Activated naive CD4-positive, alpha-beta T cell treated with anti-CD3 and anti-CD28 coated beads for 36 hours (primary cell): Measurements from ENCODE around the gene FRY. TPM values are rescaled to one million over a fixed set of nuclear protein-coding genes. Genes with fewer than 3 reads are reported as not detected.

ENCODE experiments used
- CTCF ChIA-PET: fragments of 350-600 bp; sonication (Branson Sonifier 250); formaldehyde crosslinking; loops from one replicate; lab custom pipeline; 2021; ENCODE audit warnings: antibody characterized with exemption; lab: Charles Lee
- DNase-seq: peaks from one replicate; pipeline ENCODE4 v3.0.0-alpha.2; 2020
- H3K27ac Mint-ChIP-seq: one replicate; pipeline ENCODE4 v1.8.0; 2021; ENCODE audit warnings: mild to moderate bottlenecking, mixed read lengths
- H3K27me3 Mint-ChIP-seq: one replicate; pipeline ENCODE4 v1.8.0; 2021; ENCODE audit warnings: low read depth, mixed read lengths
- H3K36me3 Mint-ChIP-seq: one replicate; pipeline ENCODE4 v1.8.0; 2021; ENCODE audit warnings: low read depth, mixed read lengths
- H3K4me1 Mint-ChIP-seq: one replicate; pipeline ENCODE4 v1.8.0; 2021; ENCODE audit warnings: low read depth, mixed read lengths
- H3K4me3 Mint-ChIP-seq: one replicate; pipeline ENCODE4 v1.8.0; 2021; ENCODE audit warnings: mild to moderate bottlenecking, moderate library complexity, mixed read lengths
- H3K9me3 Mint-ChIP-seq: one replicate; pipeline ENCODE4 v1.8.0; 2021; ENCODE audit warnings: mixed read lengths
- intact Hi-C: fragments of 100-400 bp; cut with micrococcal nuclease; formaldehyde crosslinking; loops from one replicate; pipeline ENCODE4 v1.15.1; 2023
- total RNA-seq, 2 experiments: library from RNA; stranded (reverse); gene quantifications; one replicate each; pipeline ENCODE4 v1.2.3, GENCODE V29; 2021

FRY gene
- total RNA-seq, 2 experiments from 2014 or later: 7.3 to 7.8 TPM

GRCh38 chr13:32311188-32311897 is 279.8 kb downstream of the FRY start:
- Mint-ChIP-seq H3K9me3 (no peaks in the 10 kb centered on the region), H3K36me3 (peaks cover 5% of the 10 kb centered on the region), H3K4me3 (no peak overlapping the region), H3K27ac (no peak overlapping the region), H3K4me1 (peaks cover 14% of the 10 kb centered on the region), H3K27me3 (no peaks in the 10 kb centered on the region)
- intact Hi-C loops: loop anchor here (2.0 to 10.0 kb wide), 2 partner anchors 147 to 603 kb away; no protein-coding TSS in a partner anchor
- CTCF ChIA-PET: interaction anchor here (1.1 to 2.0 kb wide), 5 partner anchors 10 to 401 kb away, joined by 3 to 8 read pairs (median 5); no protein-coding TSS in a partner anchor
- no peak for DNase-seq

- peak overlapping the region; percentile 98 for H3K27ac Mint-ChIP-seq
- DNase-seq: peak; percentile 71
- no peaks in the 10 kb centered on the region for H3K27me3 Mint-ChIP-seq
- CTCF ChIA-PET: interaction anchor here (0.7 to 1.7 kb wide), 8 partner anchors 15 to 267 kb away, joined by 3 to 8 read pairs (median 4); partner anchors contain the start of gene N4BP2L2
- H3K9me3 Mint-ChIP-seq: no peaks in the 10 kb centered on the region
- intact Hi-C loops: loop anchor here (1.0 to 10.0 kb wide), 9 partner anchors 14 to 1228 kb away; partner anchors contain the start of genes FRY, N4BP2L1, N4BP2L2 and PDS5B
- peaks cover 20% of the 10 kb centered on the region for H3K36me3 Mint-ChIP-seq
- peak overlapping the region; percentile 92 for H3K4me3 Mint-ChIP-seq
- peaks cover 15% of the 10 kb centered on the region for H3K4me1 Mint-ChIP-seq
Observed at GRCh38 chr13:32314271-32315237, 283.0 kb downstream of the FRY start.

GRCh38 chr13:32315238-32316027 is 283.9 kb downstream of the FRY start, which contains the start of the genes BRCA2 and ZAR1L:
BRCA2 (plus strand) TSS chr13:32315508; CDS start chr13:32316461, 953 bp downstream.
ZAR1L (minus strand) TSS chr13:32315363; CDS start chr13:32311925, 3,438 bp downstream.
- Mint-ChIP-seq H3K27me3 (no peaks in the 10 kb centered on the region), H3K9me3 (no peaks in the 10 kb centered on the region), H3K4me1 (peaks cover 12% of the 10 kb centered on the region), H3K36me3 (peaks cover 24% of the 10 kb centered on the region), H3K27ac (peak within 1 kb of the TSS; percentile 98), H3K4me3 (peak within 1 kb of the TSS; percentile 92)
- CTCF ChIA-PET: interaction anchor here (0.7 to 1.7 kb wide), 10 partner anchors 8 to 406 kb away, joined by 3 to 8 read pairs (median 3); partner anchors contain the start of gene N4BP2L2
- intact Hi-C loops: loop anchor here (1.0 to 10.0 kb wide), 9 partner anchors 15 to 1227 kb away; partner anchors contain the start of genes FRY, N4BP2L1, N4BP2L2 and PDS5B
- DNase-seq: peak; percentile 91

GRCh38 chr13:32316028-32316339 is 284.4 kb downstream of the FRY start:
- H3K4me3 Mint-ChIP-seq: peak overlapping the region; percentile 92
- peaks cover 26% of the 10 kb centered on the region for H3K36me3 Mint-ChIP-seq
- CTCF ChIA-PET: interaction anchor here (0.8 to 1.7 kb wide), 5 partner anchors 9 to 406 kb away, joined by 3 to 7 read pairs (median 4); partner anchors contain the start of gene N4BP2L2
- no peaks in the 10 kb centered on the region for H3K9me3 Mint-ChIP-seq
- H3K27ac Mint-ChIP-seq: peak overlapping the region; percentile 98
- H3K27me3 Mint-ChIP-seq: no peaks in the 10 kb centered on the region
- DNase-seq: no peak
- peaks cover 12% of the 10 kb centered on the region for H3K4me1 Mint-ChIP-seq
- intact Hi-C loops: loop anchor here (5.0 to 10.0 kb wide), 2 partner anchors 336 to 599 kb away; no protein-coding TSS in a partner anchor

DNA sequence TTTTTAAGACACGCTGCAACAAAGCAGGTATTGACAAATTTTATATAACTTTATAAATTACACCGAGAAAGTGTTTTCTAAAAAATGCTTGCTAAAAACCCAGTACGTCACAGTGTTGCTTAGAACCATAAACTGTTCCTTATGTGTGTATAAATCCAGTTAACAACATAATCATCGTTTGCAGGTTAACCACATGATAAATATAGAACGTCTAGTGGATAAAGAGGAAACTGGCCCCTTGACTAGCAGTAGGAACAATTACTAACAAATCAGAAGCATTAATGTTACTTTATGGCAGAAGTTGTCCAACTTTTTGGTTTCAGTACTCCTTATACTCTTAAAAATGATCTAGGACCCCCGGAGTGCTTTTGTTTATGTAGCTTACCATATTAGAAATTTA is 284.9 kb downstream of the FRY start:
- H3K27me3 Mint-ChIP-seq: no peaks in the 10 kb centered on the region

GRCh38 chr13:32317716-32318465 is 286.3 kb downstream of the FRY start:
- H3K36me3 Mint-ChIP-seq: peaks cover 39% of the 10 kb centered on the region
- CTCF ChIA-PET: interaction anchor here (0.7 to 1.3 kb wide), 4 partner anchors 15 to 71 kb away, joined by 3 read pairs; no protein-coding TSS in a partner anchor

More for the DNA sequence above, 284.9 kb downstream of the FRY start:
- Mint-ChIP-seq H3K27ac (no peak overlapping the region), H3K36me3 (peaks cover 29% of the 10 kb centered on the region), H3K4me1 (peaks cover 12% of the 10 kb centered on the region), H3K9me3 (no peaks in the 10 kb centered on the region), H3K4me3 (peak overlapping the region; percentile 92)
- no peak for DNase-seq
- CTCF ChIA-PET: interaction anchor here (1.2 kb wide), 2 partner anchors 9 to 138 kb away, joined by 3 read pairs; no protein-coding TSS in a partner anchor
- intact Hi-C loops: loop anchor here (5.0 to 10.0 kb wide), 2 partner anchors 336 to 598 kb away; no protein-coding TSS in a partner anchor

GRCh38 chr13:32320528-32320927 is 289.0 kb downstream of the FRY start:
- Mint-ChIP-seq H3K27me3 (no peaks in the 10 kb centered on the region), H3K9me3 (no peaks in the 10 kb centered on the region), H3K36me3 (peaks cover 47% of the 10 kb centered on the region), H3K4me1 (peaks cover 6% of the 10 kb centered on the region), H3K27ac (no peak overlapping the region), H3K4me3 (no peak overlapping the region)
- no peak for DNase-seq
- CTCF ChIA-PET: interaction anchor here (0.5 kb wide), 1 partner anchor 425 kb away, joined by 3 read pairs; no protein-coding TSS in a partner anchor
- intact Hi-C loops: no loop called here

More at GRCh38 chr13:32317716-32318465, 286.3 kb downstream of the FRY start:
- H3K9me3 Mint-ChIP-seq: no peaks in the 10 kb centered on the region
- intact Hi-C loops: loop anchor here (5.0 to 10.0 kb wide), 2 partner anchors 334 to 597 kb away; no protein-coding TSS in a partner anchor
- no peak for DNase-seq
- no peak overlapping the region for H3K27ac Mint-ChIP-seq
- H3K4me1 Mint-ChIP-seq: peaks cover 12% of the 10 kb centered on the region
- no peak overlapping the region for H3K4me3 Mint-ChIP-seq
- H3K27me3 Mint-ChIP-seq: no peaks in the 10 kb centered on the region

DNA sequence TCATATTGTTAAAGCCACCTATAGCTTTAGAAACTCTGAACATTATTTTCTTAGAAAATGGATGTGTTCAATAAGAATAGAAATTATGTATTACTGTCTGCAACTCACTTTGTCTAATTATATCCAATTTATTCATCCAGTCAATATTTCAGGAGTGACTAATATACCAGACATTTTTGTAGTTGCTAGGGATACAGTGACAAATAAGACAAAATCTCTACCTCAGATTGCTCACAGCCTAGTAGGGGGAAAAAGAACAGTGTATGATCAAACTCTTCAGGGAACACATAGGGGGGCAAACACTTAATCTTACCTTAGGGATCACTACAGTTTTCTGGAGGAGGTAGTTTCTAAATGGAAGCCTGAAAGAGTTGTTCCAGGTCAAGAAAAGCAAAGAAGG is 292.3 kb downstream of the FRY start:
- intact Hi-C loops: no loop called here
- no peak for DNase-seq
- no peaks in the 10 kb centered on the region for H3K4me1 Mint-ChIP-seq
- H3K27me3 Mint-ChIP-seq: no peaks in the 10 kb centered on the region
- no peaks in the 10 kb centered on the region for H3K9me3 Mint-ChIP-seq
- H3K27ac Mint-ChIP-seq: no peak overlapping the region
- H3K4me3 Mint-ChIP-seq: no peak overlapping the region
- H3K36me3 Mint-ChIP-seq: peaks cover 44% of the 10 kb centered on the region
- CTCF ChIA-PET: interaction anchor here (0.6 kb wide), 1 partner anchor 69 kb away, joined by 3 read pairs; no protein-coding TSS in a partner anchor

DNA sequence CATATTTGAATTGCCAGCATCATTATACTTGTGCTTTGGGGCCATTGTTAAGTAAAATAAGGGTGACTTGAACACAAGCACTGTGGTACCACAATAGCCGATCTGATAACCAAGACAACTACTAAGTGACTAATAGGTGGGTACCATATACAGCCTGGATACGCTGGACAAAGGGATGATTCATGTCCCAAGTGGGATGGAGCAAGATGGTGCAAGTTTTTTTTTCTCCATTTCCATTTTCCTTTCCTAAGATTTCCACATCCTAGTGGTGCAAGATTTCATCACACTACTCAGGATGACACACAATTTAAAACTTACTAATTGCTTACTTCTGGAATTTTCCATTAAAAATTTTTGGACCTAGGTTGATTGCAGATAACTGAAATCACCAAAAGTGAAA is 298.9 kb downstream of the FRY start:
- H3K36me3 Mint-ChIP-seq: peaks cover 54% of the 10 kb centered on the region
- H3K9me3 Mint-ChIP-seq: peaks cover 1% of the 10 kb centered on the region
- no peaks in the 10 kb centered on the region for H3K4me1 Mint-ChIP-seq
- no peaks in the 10 kb centered on the region for H3K27me3 Mint-ChIP-seq
- no peak for DNase-seq
- CTCF ChIA-PET: no interaction called here
- no peak overlapping the region for H3K27ac Mint-ChIP-seq
- no peak overlapping the region for H3K4me3 Mint-ChIP-seq
- intact Hi-C loops: no loop called here

GRCh38 chr13:32334671-32335070 is 303.1 kb downstream of the FRY start:
- CTCF ChIA-PET: interaction anchor here (0.6 to 1.1 kb wide), 2 partner anchors 17 to 80 kb away, joined by 3 read pairs; no protein-coding TSS in a partner anchor

More at GRCh38 chr13:32334671-32335070, 303.1 kb downstream of the FRY start:
- Mint-ChIP-seq H3K9me3 (peaks cover 5% of the 10 kb centered on the region), H3K27ac (no peak overlapping the region), H3K4me1 (no peaks in the 10 kb centered on the region), H3K4me3 (no peak overlapping the region), H3K36me3 (peaks cover 74% of the 10 kb centered on the region), H3K27me3 (peaks cover 2% of the 10 kb centered on the region)
- no peak for DNase-seq
- intact Hi-C loops: no loop called here
